ENCODE data around the gene HMGN1.

Gene HMGN1

GRCh38 chr21:39348355-39349210 lies at the start of gene HMGN1:
TSS of gene HMGN1 (minus strand) at chr21:39349088. CDS start at chr21:39348917, 171 bp downstream.
- Histone ChIP-seq H3K27me3 (ENCODE audit: control insufficient read depth, insufficient read depth, low read length) (no peaks in the 10 kb centered on the region), H3K4me1 (ENCODE audit: control insufficient read depth, insufficient read depth, low read length) (peaks cover 36% of the 10 kb centered on the region), H3K27ac (ENCODE audit: low read depth, low read length) (peak within 1 kb of the TSS; percentile 91), H3K4me3 (ENCODE audit: low read depth, low read length) (peak within 1 kb of the TSS; percentile 88), H3K36me3 (ENCODE audit: control insufficient read depth, insufficient read depth, low read length) (peaks cover 48% of the 10 kb centered on the region), H3K9ac (ENCODE audit: low read length) (peak within 1 kb of the TSS; percentile 92), H3K9me3 (ENCODE audit: control insufficient read depth, insufficient read depth, low read depth, low read length) (no peaks in the 10 kb centered on the region)

GRCh38 chr21:39397646-39398385 lies 48.9 kb upstream of the HMGN1 start:
- no peaks in the 10 kb centered on the region for H3K27me3 ChIP-seq (ENCODE audit: control insufficient read depth, insufficient read depth, low read length)
- H3K9me3 ChIP-seq (ENCODE audit: control insufficient read depth, insufficient read depth, low read depth, low read length): no peaks in the 10 kb centered on the region
- H3K9ac ChIP-seq (ENCODE audit: low read length): no peak overlapping the region
- no peak overlapping the region for H3K27ac ChIP-seq (ENCODE audit: low read depth, low read length)
- H3K36me3 ChIP-seq (ENCODE audit: control insufficient read depth, insufficient read depth, low read length): peaks cover 17% of the 10 kb centered on the region
- H3K4me3 ChIP-seq (ENCODE audit: low read depth, low read length): no peak overlapping the region
- no peaks in the 10 kb centered on the region for H3K4me1 ChIP-seq (ENCODE audit: control insufficient read depth, insufficient read depth, low read length)

GRCh38 chr21:39392981-39393380 lies 44.1 kb upstream of the HMGN1 start:
- no peaks in the 10 kb centered on the region for H3K27me3 ChIP-seq (ENCODE audit: control insufficient read depth, insufficient read depth, low read length)
- peaks cover 11% of the 10 kb centered on the region; the same call in 1 of the 2 replicates for H3K4me1 ChIP-seq (ENCODE audit: control insufficient read depth, insufficient read depth, low read length)
- no peak overlapping the region for H3K27ac ChIP-seq (ENCODE audit: low read depth, low read length)
- peaks cover 33% of the 10 kb centered on the region for H3K36me3 ChIP-seq (ENCODE audit: control insufficient read depth, insufficient read depth, low read length)
- no peak overlapping the region for H3K9ac ChIP-seq (ENCODE audit: low read length)
- no peaks in the 10 kb centered on the region for H3K9me3 ChIP-seq (ENCODE audit: control insufficient read depth, insufficient read depth, low read depth, low read length)
- no peak overlapping the region for H3K4me3 ChIP-seq (ENCODE audit: low read depth, low read length)

- Histone ChIP-seq H3K27me3 (ENCODE audit: control insufficient read depth, insufficient read depth, low read length) (no peaks in the 10 kb centered on the region), H3K9me3 (ENCODE audit: control insufficient read depth, insufficient read depth, low read depth, low read length) (no peaks in the 10 kb centered on the region), H3K9ac (ENCODE audit: low read length) (no peak overlapping the region), H3K4me1 (ENCODE audit: control insufficient read depth, insufficient read depth, low read length) (peaks cover 24% of the 10 kb centered on the region), H3K27ac (ENCODE audit: low read depth, low read length) (no peak overlapping the region), H3K4me3 (ENCODE audit: low read depth, low read length) (no peak overlapping the region), H3K36me3 (ENCODE audit: control insufficient read depth, insufficient read depth, low read length) (peaks cover 28% of the 10 kb centered on the region)
Observed at GRCh38 chr21:39390212-39390765, 41.4 kb upstream of the HMGN1 start.

GRCh38 chr21:39388811-39389155 lies 39.9 kb upstream of the HMGN1 start:
- Histone ChIP-seq H3K9ac (ENCODE audit: low read length) (no peak overlapping the region), H3K27me3 (ENCODE audit: control insufficient read depth, insufficient read depth, low read length) (no peaks in the 10 kb centered on the region), H3K4me3 (ENCODE audit: low read depth, low read length) (peak overlapping the region; percentile 55; the same call in 1 of the 2 replicates), H3K36me3 (ENCODE audit: control insufficient read depth, insufficient read depth, low read length) (peaks cover 22% of the 10 kb centered on the region), H3K4me1 (ENCODE audit: control insufficient read depth, insufficient read depth, low read length) (peaks cover 30% of the 10 kb centered on the region), H3K9me3 (ENCODE audit: control insufficient read depth, insufficient read depth, low read depth, low read length) (no peaks in the 10 kb centered on the region), H3K27ac (ENCODE audit: low read depth, low read length) (no peak overlapping the region)

GRCh38 chr21:39388038-39388810 lies 39.3 kb upstream of the HMGN1 start:
- H3K9ac ChIP-seq (ENCODE audit: low read length): peak overlapping the region; percentile 27
- peaks cover 20% of the 10 kb centered on the region for H3K36me3 ChIP-seq (ENCODE audit: control insufficient read depth, insufficient read depth, low read length)
- H3K4me1 ChIP-seq (ENCODE audit: control insufficient read depth, insufficient read depth, low read length): peaks cover 30% of the 10 kb centered on the region
- H3K27ac ChIP-seq (ENCODE audit: low read depth, low read length): no peak overlapping the region; the same call in 1 of the 2 replicates
- H3K27me3 ChIP-seq (ENCODE audit: control insufficient read depth, insufficient read depth, low read length): no peaks in the 10 kb centered on the region
- no peaks in the 10 kb centered on the region for H3K9me3 ChIP-seq (ENCODE audit: control insufficient read depth, insufficient read depth, low read depth, low read length)
- H3K4me3 ChIP-seq (ENCODE audit: low read depth, low read length): peak overlapping the region; percentile 55

- H3K9me3 ChIP-seq (ENCODE audit: control insufficient read depth, insufficient read depth, low read depth, low read length): no peaks in the 10 kb centered on the region
- peaks cover 30% of the 10 kb centered on the region for H3K4me1 ChIP-seq (ENCODE audit: control insufficient read depth, insufficient read depth, low read length)
- H3K27ac ChIP-seq (ENCODE audit: low read depth, low read length): no peak overlapping the region; the same call in 1 of the 2 replicates
- H3K36me3 ChIP-seq (ENCODE audit: control insufficient read depth, insufficient read depth, low read length): peaks cover 14% of the 10 kb centered on the region
- H3K27me3 ChIP-seq (ENCODE audit: control insufficient read depth, insufficient read depth, low read length): no peaks in the 10 kb centered on the region
- H3K9ac ChIP-seq (ENCODE audit: low read length): peak overlapping the region; percentile 27
- peak overlapping the region; percentile 55 for H3K4me3 ChIP-seq (ENCODE audit: low read depth, low read length)
Observed at GRCh38 chr21:39387461-39388037, 38.7 kb upstream of the HMGN1 start.

GRCh38 chr21:39386899-39387298 lies 38.0 kb upstream of the HMGN1 start:
- Histone ChIP-seq H3K36me3 (ENCODE audit: control insufficient read depth, insufficient read depth, low read length) (peaks cover 7% of the 10 kb centered on the region), H3K27me3 (ENCODE audit: control insufficient read depth, insufficient read depth, low read length) (no peaks in the 10 kb centered on the region), H3K4me1 (ENCODE audit: control insufficient read depth, insufficient read depth, low read length) (peaks cover 30% of the 10 kb centered on the region), H3K4me3 (ENCODE audit: low read depth, low read length) (peak overlapping the region; percentile 36; the same call in 1 of the 2 replicates), H3K9ac (ENCODE audit: low read length) (no peak overlapping the region), H3K9me3 (ENCODE audit: control insufficient read depth, insufficient read depth, low read depth, low read length) (no peaks in the 10 kb centered on the region), H3K27ac (ENCODE audit: low read depth, low read length) (no peak overlapping the region)

GRCh38 chr21:39386194-39386593 lies 37.3 kb upstream of the HMGN1 start:
- Histone ChIP-seq H3K27ac (ENCODE audit: low read depth, low read length) (no peak overlapping the region), H3K4me1 (ENCODE audit: control insufficient read depth, insufficient read depth, low read length) (peaks cover 32% of the 10 kb centered on the region), H3K9me3 (ENCODE audit: control insufficient read depth, insufficient read depth, low read depth, low read length) (no peaks in the 10 kb centered on the region), H3K27me3 (ENCODE audit: control insufficient read depth, insufficient read depth, low read length) (no peaks in the 10 kb centered on the region), H3K9ac (ENCODE audit: low read length) (peak overlapping the region; percentile 42), H3K4me3 (ENCODE audit: low read depth, low read length) (peak overlapping the region; percentile 29; the same call in 1 of the 2 replicates), H3K36me3 (ENCODE audit: control insufficient read depth, insufficient read depth, low read length) (peaks cover 2% of the 10 kb centered on the region; the same call in 1 of the 2 replicates)
